Mesendoderm (in vitro differentiated cells): ENCODE data around the gene SEZ6L.
A peak's percentile ranks its signal among the peaks of the same experiment; 100 is the strongest.

Source experiments
- DNase-seq: peaks from one replicate; pipeline ENCODE4 v3.0.0; 2013
- H2AK5ac ChIP-seq: 2 replicates; pipeline ENCODE4 v1.6.1; 2013; ENCODE audit warnings: low read length, inconsistent platforms
- H2BK120ac ChIP-seq: 2 replicates; pipeline ENCODE4 v1.6.1; 2013; ENCODE audit warnings: low read depth, mild to moderate bottlenecking, low read length, moderate library complexity, mixed read lengths
- H2BK15ac ChIP-seq: replicated peaks from 2 replicates; pipeline ENCODE4 v1.6.1; 2013; ENCODE audit warnings: low read depth, mild to moderate bottlenecking, moderate library complexity
- H2BK5ac ChIP-seq: 2 replicates; pipeline ENCODE4 v1.6.1; 2013; ENCODE audit warnings: low read length, inconsistent platforms
- H3K18ac ChIP-seq: 2 replicates; pipeline ENCODE4 v1.6.1; 2013; ENCODE audit warnings: mild to moderate bottlenecking, low read length, mixed read lengths
- H3K23ac ChIP-seq: one replicate; pipeline ENCODE4 v1.6.1; 2013; ENCODE audit warnings: low read length
- H3K27ac ChIP-seq: 2 replicates; pipeline ENCODE4 v1.5.1; 2013; ENCODE audit warnings: low read depth, mild to moderate bottlenecking, inconsistent platforms, low read length, moderate library complexity
- H3K27me3 ChIP-seq: 2 replicates; pipeline ENCODE4 v1.6.1; 2013; ENCODE audit warnings: low read length, control low read depth, mild to moderate bottlenecking, inconsistent platforms; ENCODE audit not compliant: insufficient read depth, poor library complexity
- H3K36me3 ChIP-seq: 2 replicates; pipeline ENCODE4 v1.6.1; 2013; ENCODE audit warnings: low read length, inconsistent platforms; ENCODE audit not compliant: control insufficient read depth, insufficient read depth
- H3K4ac ChIP-seq: one replicate; pipeline ENCODE4 v1.6.1; 2013; ENCODE audit warnings: low read depth, mild to moderate bottlenecking, low read length, moderate library complexity
- H3K4me1 ChIP-seq: 2 replicates; pipeline ENCODE4 v1.6.1; 2013; ENCODE audit warnings: low read depth, low read length, inconsistent platforms; ENCODE audit not compliant: control insufficient read depth
- H3K4me2 ChIP-seq: 2 replicates; pipeline ENCODE4 v1.6.1; 2013; ENCODE audit warnings: low read length
- H3K4me3 ChIP-seq: 2 replicates; pipeline ENCODE4 v1.5.1; 2013; ENCODE audit warnings: mild to moderate bottlenecking, low read length
- H3K56ac ChIP-seq: one replicate; pipeline ENCODE4 v1.6.1; 2013; ENCODE audit warnings: low read length
- H3K79me1 ChIP-seq: 2 replicates; pipeline ENCODE4 v1.6.1; 2013; ENCODE audit warnings: low read length, inconsistent platforms
- H3K79me2 ChIP-seq: 2 replicates; pipeline ENCODE4 v1.6.1; 2013; ENCODE audit warnings: mild to moderate bottlenecking, low read length; ENCODE audit not compliant: control insufficient read depth, insufficient read depth
- H3K9ac ChIP-seq: 2 replicates; pipeline ENCODE4 v1.6.1; 2013; ENCODE audit warnings: low read length, inconsistent platforms
- H4K5ac ChIP-seq: one replicate; pipeline ENCODE4 v1.6.1; 2013; ENCODE audit warnings: low read length
- H4K8ac ChIP-seq: one replicate; pipeline ENCODE4 v1.6.1; 2013; ENCODE audit warnings: low read depth, mild to moderate bottlenecking, control low read depth, low read length, moderate library complexity
- WGBS: extraction: QIAGEN DNeasy Blood & Tissue Kit; methylation state at CpG from one replicate; pipeline ENCODE4 v1.1.7; 2013; ENCODE audit warnings: low lambda C conversion rate, missing lambda C conversion rate; ENCODE audit not compliant: insufficient coverage; ENCODE audit errors: extremely low coverage; 5-methylcytosine and 5-hydroxymethylcytosine counted together

SEZ6L gene

GRCh38 chr22:26246552-26246951, 77.3 kb downstream of the SEZ6L start:
- no peak for DNase-seq
- no peak overlapping the region for H3K4me3 ChIP-seq
- no peak overlapping the region for H2BK15ac ChIP-seq
- H3K36me3 ChIP-seq: no peaks in the 10 kb centered on the region
- no peak overlapping the region for H4K8ac ChIP-seq
- no peak overlapping the region for H2AK5ac ChIP-seq
- H3K4ac ChIP-seq: no peak overlapping the region
- H3K18ac ChIP-seq: no peak overlapping the region
- H3K4me1 ChIP-seq: no peaks in the 10 kb centered on the region
- no peak overlapping the region for H3K27ac ChIP-seq
- H3K23ac ChIP-seq: no peak overlapping the region
- no CpG with 5 or more reads among the region's 7 CpGs for WGBS
- H2BK5ac ChIP-seq: no peak overlapping the region
- no peaks in the 10 kb centered on the region for H3K27me3 ChIP-seq
- no peaks in the 10 kb centered on the region for H3K79me1 ChIP-seq
- no peak overlapping the region for H3K4me2 ChIP-seq
- H4K5ac ChIP-seq: no peak overlapping the region
- H2BK120ac ChIP-seq: no peak overlapping the region
- H3K56ac ChIP-seq: no peak overlapping the region
- no peak overlapping the region for H3K9ac ChIP-seq
- H3K79me2 ChIP-seq: no peaks in the 10 kb centered on the region

GRCh38 chr22:26251869-26252268, 82.6 kb downstream of the SEZ6L start:
- no peak overlapping the region for H3K23ac ChIP-seq
- H2BK120ac ChIP-seq: no peak overlapping the region
- no peaks in the 10 kb centered on the region for H3K4me1 ChIP-seq
- no peaks in the 10 kb centered on the region for H3K36me3 ChIP-seq
- no peak overlapping the region for H4K5ac ChIP-seq
- no peak overlapping the region for H3K4ac ChIP-seq
- H3K4me3 ChIP-seq: no peak overlapping the region
- H4K8ac ChIP-seq: no peak overlapping the region
- no peak overlapping the region for H3K4me2 ChIP-seq
- no peak for DNase-seq
- no peaks in the 10 kb centered on the region for H3K27me3 ChIP-seq
- H3K79me2 ChIP-seq: no peaks in the 10 kb centered on the region
- H3K79me1 ChIP-seq: no peaks in the 10 kb centered on the region
- no peak overlapping the region for H2BK15ac ChIP-seq
- H3K9ac ChIP-seq: no peak overlapping the region
- H3K56ac ChIP-seq: no peak overlapping the region
- no peak overlapping the region for H3K18ac ChIP-seq
- H3K27ac ChIP-seq: no peak overlapping the region
- WGBS: no CpG with 5 or more reads among the region's 5 CpGs
- no peak overlapping the region for H2BK5ac ChIP-seq
- H2AK5ac ChIP-seq: no peak overlapping the region

GRCh38 chr22:26259510-26259909, 90.2 kb downstream of the SEZ6L start:
- H3K79me2 ChIP-seq: no peaks in the 10 kb centered on the region
- no CpG with 5 or more reads among the region's 6 CpGs for WGBS
- no peak overlapping the region for H3K18ac ChIP-seq
- no peaks in the 10 kb centered on the region for H3K27me3 ChIP-seq
- no peak overlapping the region for H3K4me2 ChIP-seq
- H3K27ac ChIP-seq: no peak overlapping the region
- no peak overlapping the region for H4K5ac ChIP-seq
- H2BK5ac ChIP-seq: no peak overlapping the region
- no peak overlapping the region for H2BK120ac ChIP-seq
- no peak overlapping the region for H4K8ac ChIP-seq
- DNase-seq: peak; percentile 86
- no peaks in the 10 kb centered on the region for H3K4me1 ChIP-seq
- H2BK15ac ChIP-seq: no peak overlapping the region
- no peaks in the 10 kb centered on the region for H3K79me1 ChIP-seq
- H2AK5ac ChIP-seq: no peak overlapping the region
- no peak overlapping the region for H3K9ac ChIP-seq
- no peaks in the 10 kb centered on the region for H3K36me3 ChIP-seq
- no peak overlapping the region for H3K56ac ChIP-seq
- no peak overlapping the region for H3K23ac ChIP-seq
- H3K4ac ChIP-seq: no peak overlapping the region
- no peak overlapping the region for H3K4me3 ChIP-seq

GRCh38 chr22:26264162-26264561, 94.9 kb downstream of the SEZ6L start:
- Histone ChIP-seq H3K56ac (no peak overlapping the region), H4K8ac (no peak overlapping the region), H4K5ac (no peak overlapping the region), H2BK120ac (no peak overlapping the region), H2BK5ac (no peak overlapping the region), H3K4me2 (no peak overlapping the region), H3K4ac (no peak overlapping the region), H2AK5ac (no peak overlapping the region), H3K27ac (no peak overlapping the region), H3K36me3 (no peaks in the 10 kb centered on the region), H3K4me1 (no peaks in the 10 kb centered on the region), H3K4me3 (no peak overlapping the region), H3K79me2 (no peaks in the 10 kb centered on the region), H2BK15ac (no peak overlapping the region), H3K9ac (no peak overlapping the region), H3K79me1 (no peaks in the 10 kb centered on the region), H3K18ac (no peak overlapping the region), H3K27me3 (no peaks in the 10 kb centered on the region), H3K23ac (no peak overlapping the region)
- DNase-seq: no peak
- no CpG with 5 or more reads among the region's 1 CpG for WGBS

GRCh38 chr22:26265281-26265680, 96.0 kb downstream of the SEZ6L start:
- Histone ChIP-seq H2AK5ac (no peak overlapping the region), H3K27ac (no peak overlapping the region), H2BK120ac (no peak overlapping the region), H3K79me1 (no peaks in the 10 kb centered on the region), H3K4me3 (no peak overlapping the region), H4K8ac (no peak overlapping the region), H3K4me2 (no peak overlapping the region), H3K79me2 (no peaks in the 10 kb centered on the region), H3K18ac (no peak overlapping the region), H3K9ac (no peak overlapping the region), H3K4me1 (no peaks in the 10 kb centered on the region), H3K27me3 (no peaks in the 10 kb centered on the region), H3K56ac (no peak overlapping the region), H4K5ac (no peak overlapping the region), H2BK5ac (no peak overlapping the region), H3K4ac (no peak overlapping the region), H3K36me3 (no peaks in the 10 kb centered on the region), H3K23ac (no peak overlapping the region), H2BK15ac (no peak overlapping the region)
- DNase-seq: no peak
- no CpG with 5 or more reads among the region's 7 CpGs for WGBS

GRCh38 chr22:26265909-26266308, 96.6 kb downstream of the SEZ6L start:
- Histone ChIP-seq H3K4me1 (no peaks in the 10 kb centered on the region), H2BK15ac (no peak overlapping the region), H3K4me3 (no peak overlapping the region), H3K4me2 (no peak overlapping the region), H3K56ac (no peak overlapping the region), H2AK5ac (no peak overlapping the region), H3K27me3 (no peaks in the 10 kb centered on the region), H3K18ac (no peak overlapping the region), H4K5ac (no peak overlapping the region), H3K79me2 (no peaks in the 10 kb centered on the region), H3K9ac (no peak overlapping the region), H2BK5ac (no peak overlapping the region), H4K8ac (no peak overlapping the region), H3K23ac (no peak overlapping the region), H3K27ac (no peak overlapping the region), H3K4ac (no peak overlapping the region), H3K36me3 (no peaks in the 10 kb centered on the region), H3K79me1 (no peaks in the 10 kb centered on the region), H2BK120ac (no peak overlapping the region)
- no peak for DNase-seq
- WGBS: no CpG with 5 or more reads among the region's 6 CpGs
